ENCODE data around the gene TTLL13.
A peak's percentile ranks its signal among the peaks of the same experiment; 100 is the strongest.

Gene TTLL13

DNA sequence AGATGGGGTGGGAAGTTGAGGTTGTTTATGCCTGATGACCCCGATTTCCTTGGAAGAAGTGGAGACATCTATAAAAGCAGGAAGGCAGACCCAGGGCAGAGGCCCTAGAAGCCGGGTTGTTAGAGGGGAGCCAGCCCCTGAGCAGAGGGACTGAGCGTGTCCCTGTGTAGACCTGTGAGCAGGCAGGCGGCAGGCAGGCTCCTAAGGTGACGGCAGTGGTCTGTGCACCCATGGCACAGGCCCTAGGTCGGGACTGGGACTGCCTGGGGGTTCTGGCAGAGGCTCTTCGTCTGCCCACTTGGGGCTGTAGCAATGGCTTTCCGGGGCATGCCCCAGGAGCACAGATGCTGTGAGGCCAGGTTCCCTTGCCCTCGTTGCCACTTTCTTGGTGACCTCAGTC, 38.3 kb upstream of the TTLL13 start:
- TF ChIP-seq POLR2A (IDR thresholded peaks at IDR 0.05; ENCODE audit: low read length) (no peak), GATA1 (IDR thresholded peaks at IDR 0.05; ENCODE audit: low read depth, low read length) (no peak)
- no peak for DNase-seq

DNA sequence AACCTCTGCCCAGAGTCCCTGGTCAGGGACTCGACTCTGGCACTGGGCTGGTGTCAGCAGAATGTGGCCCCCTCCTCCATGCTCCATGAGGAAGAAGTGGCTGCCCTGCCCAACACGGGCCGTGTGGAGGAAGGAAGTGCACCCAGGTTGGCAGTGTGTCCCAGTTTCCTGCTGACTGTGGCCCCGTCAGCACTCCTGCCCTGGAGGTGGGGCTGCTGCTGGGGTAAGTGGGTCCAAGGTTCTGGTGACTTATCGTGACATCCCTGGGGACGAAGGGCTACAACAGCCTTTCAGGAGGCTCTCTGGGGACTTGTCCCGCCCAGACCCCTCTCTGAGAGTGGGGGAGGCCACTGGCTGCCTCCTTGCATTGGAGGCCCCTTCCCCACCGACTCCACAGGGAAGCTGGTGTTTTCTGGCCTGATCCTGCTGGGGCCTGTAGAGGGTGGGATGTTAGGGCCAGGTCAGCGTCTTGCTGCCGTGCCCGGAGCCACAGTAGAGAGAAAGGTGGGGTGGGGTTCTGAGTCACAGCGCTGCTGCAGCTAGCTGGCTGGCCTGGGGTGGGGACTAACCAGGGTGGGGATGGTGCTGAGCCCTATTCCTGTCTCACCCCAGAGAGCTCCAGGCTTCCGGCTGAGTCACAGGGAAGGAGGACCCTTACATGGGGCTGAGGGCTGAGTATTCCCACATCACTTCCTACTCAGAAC, 37.8 kb upstream of the TTLL13 start:
- no peak for TF ChIP-seq GATA1 (IDR thresholded peaks at IDR 0.05; ENCODE audit: low read depth, low read length)
- no peak for TF ChIP-seq POLR2A (IDR thresholded peaks at IDR 0.05; ENCODE audit: low read length)
- peak in 1 of 2 experiments; percentile 56 for DNase-seq

DNA sequence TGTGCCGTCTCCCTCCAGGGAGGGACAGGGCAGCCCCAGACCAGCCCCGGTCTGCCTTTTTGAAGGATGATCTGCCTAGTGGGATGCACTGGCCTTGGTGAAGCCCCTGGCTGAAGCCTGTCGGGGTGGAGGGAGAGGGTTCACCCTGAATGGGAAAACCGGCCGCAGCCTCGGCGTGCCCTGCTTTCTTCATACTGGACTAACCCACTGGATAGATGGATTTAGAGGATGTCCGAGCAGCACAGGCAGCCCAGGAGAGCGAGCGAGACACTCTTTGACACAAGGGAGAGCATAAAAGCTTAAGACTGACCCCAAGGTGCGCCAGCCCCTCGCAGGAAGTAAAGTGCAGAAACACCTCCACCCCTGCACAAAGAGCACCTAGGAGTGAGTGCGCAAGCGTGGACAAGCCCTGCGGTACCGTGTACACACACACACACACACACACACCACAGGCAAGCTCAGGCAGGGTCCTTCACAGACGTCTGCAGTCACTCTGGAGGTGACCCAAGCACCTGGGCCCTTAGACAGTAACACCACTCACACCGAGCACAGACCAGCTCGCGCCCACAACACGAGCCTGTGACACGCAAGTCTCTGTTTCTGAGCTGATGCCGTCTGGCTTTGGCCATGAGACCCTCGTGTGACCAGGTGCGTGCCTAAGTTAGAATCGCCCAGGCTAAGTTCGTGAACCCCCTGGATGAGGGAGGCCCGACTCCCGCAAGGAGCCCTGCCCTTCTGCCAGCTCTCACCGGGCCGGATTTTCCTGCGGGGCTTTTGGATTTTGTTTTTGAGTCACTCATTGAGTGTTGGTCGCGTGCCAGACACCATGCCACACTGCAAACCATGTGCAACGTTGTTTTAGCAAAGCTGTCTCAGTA, 36.9 kb upstream of the TTLL13 start:
- no peak for DNase-seq
- no peak for TF ChIP-seq POLR2A (IDR thresholded peaks at IDR 0.05; ENCODE audit: low read length)
- no peak for TF ChIP-seq GATA1 (IDR thresholded peaks at IDR 0.05; ENCODE audit: low read depth, low read length)

DNA sequence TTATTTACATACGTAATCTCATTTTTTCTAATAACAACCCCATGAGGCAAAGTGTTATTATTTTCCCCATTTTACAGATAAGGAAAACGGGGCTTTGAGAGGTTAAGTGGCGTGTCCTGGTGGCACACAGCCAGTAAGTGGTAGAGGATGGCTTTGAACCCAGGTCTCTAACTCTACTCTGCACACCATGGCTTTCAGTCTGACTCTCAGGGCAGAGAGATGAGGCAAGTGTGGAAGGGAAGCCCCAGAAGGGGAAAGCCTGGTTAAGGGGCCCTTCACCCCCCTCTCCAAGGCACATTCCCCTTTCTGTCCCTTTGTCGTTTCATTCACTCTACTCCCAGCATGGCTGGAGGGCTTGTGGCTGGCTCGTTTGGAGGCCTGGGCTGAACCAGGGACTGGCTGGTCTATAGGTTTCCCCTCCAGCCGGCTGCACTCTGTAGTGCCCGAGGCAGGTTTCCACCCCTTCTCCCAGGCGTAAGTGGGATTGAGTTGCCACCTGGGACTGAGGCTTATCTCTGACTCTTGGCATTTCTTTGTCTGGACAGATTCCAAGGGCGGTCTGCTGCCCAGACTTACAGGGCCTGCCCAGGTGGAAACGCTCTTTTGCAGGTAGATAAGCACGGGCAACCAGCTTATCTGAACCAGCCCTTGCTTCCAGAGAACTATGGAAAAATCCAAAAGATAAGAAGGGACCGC, 36.1 kb upstream of the TTLL13 start:
- TF ChIP-seq GATA1 (IDR thresholded peaks at IDR 0.05; ENCODE audit: low read depth, low read length) (no peak), POLR2A (IDR thresholded peaks at IDR 0.05; ENCODE audit: low read length) (no peak)
- DNase-seq: peak; percentile 21 to 34

DNA sequence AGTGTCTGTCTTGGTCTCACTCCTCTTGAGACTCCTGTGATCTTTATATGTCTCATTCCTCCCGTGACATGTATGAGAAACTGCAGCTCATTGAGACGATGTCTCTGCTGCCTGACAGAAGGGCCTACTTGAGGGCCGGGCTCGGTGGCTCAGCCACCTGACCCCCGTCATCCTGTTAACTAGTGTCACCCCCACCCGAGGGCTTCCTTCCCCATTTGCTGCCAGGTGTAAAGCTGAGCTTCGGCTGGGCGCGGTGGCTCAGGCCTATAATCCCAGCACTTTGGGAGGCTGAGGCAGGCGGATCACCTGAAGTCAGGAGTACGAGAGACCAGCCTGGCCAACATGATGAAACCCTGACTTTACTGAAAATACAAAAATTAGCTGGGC, 35.5 kb upstream of the TTLL13 start:
- TF ChIP-seq GATA1 (IDR thresholded peaks at IDR 0.05; ENCODE audit: low read depth, low read length) (no peak), POLR2A (IDR thresholded peaks at IDR 0.05; ENCODE audit: low read length) (no peak)
- no peak for DNase-seq

DNA sequence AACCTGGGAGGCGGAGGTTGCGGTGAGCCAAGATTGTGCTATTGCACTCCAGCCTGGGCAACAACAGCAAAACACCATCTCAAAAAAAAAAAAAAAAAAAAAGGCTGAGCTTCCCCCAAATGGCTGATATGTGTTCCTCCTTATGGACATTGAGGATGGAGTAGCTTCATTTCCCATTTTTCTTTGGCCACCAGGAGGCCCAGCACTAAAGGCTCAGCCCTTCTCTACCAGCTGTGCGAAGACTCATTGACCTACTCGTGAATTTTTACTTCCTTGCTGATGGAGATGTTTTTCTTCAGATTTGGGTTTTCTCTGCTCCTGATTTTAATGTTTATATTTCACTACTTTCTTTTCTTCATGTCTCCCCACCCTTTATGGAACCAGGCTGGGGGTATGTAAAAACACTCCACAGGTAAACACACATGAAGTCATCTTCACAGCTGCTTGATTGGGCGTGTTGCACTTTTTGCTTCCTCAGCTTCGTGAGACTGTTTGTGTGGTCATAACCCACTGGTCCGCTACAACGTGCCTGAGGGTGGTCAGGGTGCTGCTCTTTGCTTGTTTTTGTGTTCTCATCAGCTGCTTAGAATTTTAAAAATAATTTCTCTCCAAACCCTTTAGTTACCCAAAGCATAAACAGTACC, 34.7 kb upstream of the TTLL13 start:
- DNase-seq: peak in 1 of 2 experiments; percentile 17
- TF ChIP-seq POLR2A (IDR thresholded peaks at IDR 0.05; ENCODE audit: low read length): no peak
- TF ChIP-seq GATA1 (IDR thresholded peaks at IDR 0.05; ENCODE audit: low read depth, low read length): no peak

DNA sequence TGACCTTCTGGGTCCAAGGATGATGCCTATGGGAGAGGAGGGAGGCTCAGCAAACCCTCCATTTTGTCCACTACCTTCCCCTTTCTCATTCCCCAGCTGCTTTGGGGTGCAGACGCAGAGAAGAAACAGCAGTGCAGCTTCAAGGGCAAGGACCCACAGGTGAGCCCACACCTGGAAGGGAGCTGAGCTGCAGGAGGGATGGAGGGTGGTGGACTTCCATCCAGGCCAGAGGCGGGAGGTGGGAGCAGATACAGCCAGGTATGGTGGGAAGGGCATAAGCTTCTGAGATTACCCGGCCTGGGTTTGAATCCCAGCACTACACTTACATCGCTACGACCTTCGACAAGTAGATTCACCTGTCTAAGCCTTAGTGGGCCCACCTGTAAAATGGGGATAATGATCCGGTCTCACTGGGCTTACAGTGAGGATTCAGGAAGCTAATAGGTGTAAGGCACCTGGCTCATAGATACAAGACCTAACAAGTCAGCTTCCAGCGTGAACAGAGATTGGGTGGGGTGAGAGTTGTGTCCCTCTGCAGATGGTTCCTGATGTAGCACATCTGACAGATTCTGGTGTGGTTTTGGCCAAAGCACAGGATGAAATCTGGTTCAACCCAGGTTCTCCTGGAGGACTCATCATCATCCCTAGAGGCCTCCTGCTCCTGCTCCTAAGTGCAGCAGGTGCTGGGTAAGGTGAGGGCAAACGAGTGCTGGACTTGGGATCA, 31.5 kb upstream of the TTLL13 start:
- no peak for TF ChIP-seq GATA1 (IDR thresholded peaks at IDR 0.05; ENCODE audit: low read depth, low read length)
- TF ChIP-seq POLR2A (IDR thresholded peaks at IDR 0.05; ENCODE audit: low read length): no peak
- no peak for DNase-seq

DNA sequence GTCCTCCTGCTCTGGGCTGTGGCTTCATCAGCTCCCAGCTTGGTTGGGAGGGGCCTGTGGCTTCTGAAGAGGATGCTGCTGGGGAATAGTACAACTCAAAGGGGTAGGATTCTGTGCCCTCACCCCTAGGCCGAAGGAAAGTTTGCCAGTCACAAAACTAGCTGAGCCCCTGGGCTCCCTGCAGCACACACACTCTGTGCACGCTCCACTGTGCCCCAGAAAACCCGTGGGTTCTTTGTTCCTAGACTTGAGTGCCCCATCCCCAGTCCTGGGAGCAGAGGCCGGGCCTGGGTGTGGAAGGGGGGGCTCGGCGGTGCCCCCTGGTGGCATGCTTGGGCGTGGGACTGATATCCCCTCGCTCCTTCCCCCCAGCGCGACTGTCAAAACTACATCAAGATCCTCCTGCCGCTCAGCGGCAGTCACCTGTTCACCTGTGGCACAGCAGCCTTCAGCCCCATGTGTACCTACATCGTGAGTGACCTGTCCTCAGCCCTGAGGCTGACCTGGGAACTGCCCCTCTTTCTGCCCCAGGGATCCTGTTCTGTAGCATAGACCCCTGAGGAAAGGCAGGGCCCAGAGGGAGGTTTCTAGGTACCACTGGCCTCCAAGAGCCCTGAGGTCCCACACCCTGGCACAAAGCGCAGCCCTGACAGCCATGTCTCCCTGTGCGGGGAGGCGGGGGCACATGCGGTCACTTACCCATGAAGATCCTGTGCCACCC, 29.8 kb upstream of the TTLL13 start:
- DNase-seq: peak; percentile 68 to 81
- TF ChIP-seq GATA1 (IDR thresholded peaks at IDR 0.05; ENCODE audit: low read depth, low read length): no peak
- TF ChIP-seq POLR2A (IDR thresholded peaks at IDR 0.05; ENCODE audit: low read length): no peak

DNA sequence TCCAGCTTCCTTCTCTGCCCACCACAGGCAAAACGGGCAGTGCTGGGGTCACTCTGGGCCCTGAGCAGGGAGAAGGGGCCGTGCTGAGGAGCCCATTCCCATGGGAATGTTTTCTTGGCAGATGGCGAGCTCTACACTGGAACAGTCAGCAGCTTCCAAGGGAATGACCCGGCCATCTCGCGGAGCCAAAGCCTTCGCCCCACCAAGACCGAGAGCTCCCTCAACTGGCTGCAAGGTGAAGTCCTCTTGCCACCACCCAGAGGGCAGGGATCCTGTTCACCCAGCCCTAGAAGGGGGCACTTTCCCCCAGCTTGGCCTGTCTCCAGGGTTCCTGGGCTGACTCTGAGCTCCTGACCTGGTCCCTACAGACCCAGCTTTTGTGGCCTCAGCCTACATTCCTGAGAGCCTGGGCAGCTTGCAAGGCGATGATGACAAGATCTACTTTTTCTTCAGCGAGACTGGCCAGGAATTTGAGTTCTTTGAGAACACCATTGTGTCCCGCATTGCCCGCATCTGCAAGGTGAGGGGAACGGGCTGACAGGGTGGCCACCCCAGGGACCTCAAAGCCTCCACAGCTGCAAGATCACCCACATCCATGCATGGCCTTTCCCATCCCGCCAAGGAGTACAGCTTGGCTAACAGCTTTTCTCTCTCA, 28.0 kb upstream of the TTLL13 start:
- no peak for TF ChIP-seq POLR2A (IDR thresholded peaks at IDR 0.05; ENCODE audit: low read length)
- TF ChIP-seq GATA1 (IDR thresholded peaks at IDR 0.05; ENCODE audit: low read depth, low read length): no peak
- peak; percentile 77 to 84 for DNase-seq

DNA sequence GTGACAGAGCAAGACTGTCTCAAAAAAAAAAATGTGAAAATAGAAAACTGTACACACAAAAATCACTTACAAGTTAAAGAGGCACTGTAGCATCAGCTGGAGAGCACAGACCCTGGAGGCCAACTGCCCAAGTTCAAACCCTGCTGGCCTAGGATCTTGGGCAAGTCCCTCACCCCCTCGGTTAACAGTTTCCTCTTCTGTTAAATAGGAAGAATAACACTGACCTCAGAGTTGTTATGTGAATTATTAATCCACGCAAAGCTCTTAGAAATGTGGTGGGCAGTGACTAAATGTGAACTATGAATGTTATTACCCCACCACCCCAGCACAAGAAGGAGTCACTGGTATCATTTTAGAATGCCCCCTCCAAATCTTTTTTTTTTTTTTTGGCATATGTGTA, 26.8 kb upstream of the TTLL13 start:
- no peak for TF ChIP-seq GATA1 (IDR thresholded peaks at IDR 0.05; ENCODE audit: low read depth, low read length)
- TF ChIP-seq POLR2A (IDR thresholded peaks at IDR 0.05; ENCODE audit: low read length): no peak
- no peak for DNase-seq

DNA sequence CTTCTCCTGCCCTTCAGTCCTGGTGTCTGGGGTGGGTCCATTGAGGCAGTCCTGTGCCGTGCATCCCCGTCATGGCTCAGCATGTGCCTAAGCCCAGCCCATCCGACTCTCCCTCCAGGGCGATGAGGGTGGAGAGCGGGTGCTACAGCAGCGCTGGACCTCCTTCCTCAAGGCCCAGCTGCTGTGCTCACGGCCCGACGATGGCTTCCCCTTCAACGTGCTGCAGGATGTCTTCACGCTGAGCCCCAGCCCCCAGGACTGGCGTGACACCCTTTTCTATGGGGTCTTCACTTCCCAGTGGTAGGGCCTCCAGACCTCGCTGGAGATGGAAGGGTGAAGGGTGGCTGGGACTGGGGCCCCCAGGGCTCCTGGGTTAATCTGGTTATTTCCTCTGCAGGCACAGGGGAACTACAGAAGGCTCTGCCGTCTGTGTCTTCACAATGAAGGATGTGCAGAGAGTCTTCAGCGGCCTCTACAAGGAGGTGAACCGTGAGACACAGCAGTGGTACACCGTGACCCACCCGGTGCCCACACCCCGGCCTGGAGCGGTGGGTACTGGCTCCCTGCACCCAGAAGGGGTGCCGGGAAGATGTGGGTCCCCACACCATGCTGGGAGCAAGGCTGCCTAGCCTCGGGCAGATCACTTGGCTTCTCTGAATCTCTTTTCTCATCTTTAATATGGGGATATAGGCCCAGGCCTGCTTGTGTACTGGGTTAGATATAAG, 25.8 kb upstream of the TTLL13 start:
- no peak for DNase-seq
- TF ChIP-seq POLR2A (IDR thresholded peaks at IDR 0.05; ENCODE audit: low read length) (no peak), GATA1 (IDR thresholded peaks at IDR 0.05; ENCODE audit: low read depth, low read length) (no peak)

Data from erythroblast (primary cell).